NT2/D1 (cell line): ENCODE results near the gene PRKCQ.

Experiments
- DNase-seq: peaks from one replicate; pipeline ENCODE4 v3.0.0-alpha.2; 2011; ENCODE audit warnings: low read depth, low spot score
- H3K27me3 ChIP-seq: 2 replicates; pipeline ENCODE4 v1.6.0; 2011; ENCODE audit warnings: mild to moderate bottlenecking; ENCODE audit not compliant: insufficient read length, insufficient read depth
- H3K36me3 ChIP-seq: 2 replicates; pipeline ENCODE4 v1.6.1; 2011; ENCODE audit warnings: mild to moderate bottlenecking, low read length, mixed read lengths; ENCODE audit not compliant: insufficient read depth, insufficient read length
- H3K4me1 ChIP-seq: 2 replicates; pipeline ENCODE4 v1.5.1; 2011; ENCODE audit not compliant: insufficient read depth, insufficient read length
- H3K4me3 ChIP-seq: 2 replicates; pipeline ENCODE4 v1.5.1; 2011; ENCODE audit warnings: low read depth; ENCODE audit not compliant: insufficient read length
- H3K9ac ChIP-seq: 2 replicates; pipeline ENCODE4 v1.6.0; 2011; ENCODE audit warnings: low read depth; ENCODE audit not compliant: insufficient read length
- H3K9me3 ChIP-seq: 2 replicates; pipeline ENCODE4 v1.5.1; 2011; ENCODE audit warnings: mild to moderate bottlenecking, low read length; ENCODE audit not compliant: insufficient read depth
- SUZ12 ChIP-seq: IDR thresholded peaks from 2 replicates; pipeline ENCODE4 v1.6.1; 2011; ENCODE audit not compliant: insufficient read length, insufficient read depth; ENCODE audit errors: extremely low read depth
- YY1 ChIP-seq: IDR thresholded peaks from 2 replicates; pipeline ENCODE4 v1.6.1; 2011; ENCODE audit not compliant: insufficient read length, insufficient read depth
- ZNF274 ChIP-seq: IDR thresholded peaks from 2 replicates; pipeline ENCODE4 v1.6.1; 2011; ENCODE audit warnings: mild to moderate bottlenecking, low read depth, low read length

The PRKCQ gene

DNA sequence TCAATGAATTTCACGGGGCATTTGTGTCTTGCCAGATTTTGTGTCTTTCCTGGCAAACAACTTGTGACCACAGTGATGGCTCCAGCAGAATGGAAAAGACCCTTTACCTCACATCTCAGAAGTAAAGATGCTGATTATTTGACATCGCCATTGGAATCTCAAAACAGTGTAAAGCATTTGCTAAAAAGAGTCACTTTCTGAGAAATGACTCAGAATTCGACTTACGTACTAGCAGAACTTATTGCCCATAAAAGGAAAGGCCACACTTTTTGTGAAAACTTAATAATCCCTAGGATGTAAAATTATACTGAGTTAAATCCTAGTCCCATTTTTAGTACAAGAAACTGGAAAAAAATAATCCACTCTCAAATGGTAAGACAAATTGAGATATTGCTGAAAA is 35.9 kb upstream of the PRKCQ start:
- DNase-seq = no peak
- Histone ChIP-seq H3K4me1 (no peaks in the 10 kb centered on the region), H3K36me3 (no peaks in the 10 kb centered on the region), H3K4me3 (no peak overlapping the region), H3K27me3 (no peaks in the 10 kb centered on the region), H3K9me3 (no peaks in the 10 kb centered on the region; the same call in 1 of the 2 replicates), H3K9ac (no peak overlapping the region)
- TF ChIP-seq SUZ12 (no peak), ZNF274 (no peak), YY1 (no peak)

DNA sequence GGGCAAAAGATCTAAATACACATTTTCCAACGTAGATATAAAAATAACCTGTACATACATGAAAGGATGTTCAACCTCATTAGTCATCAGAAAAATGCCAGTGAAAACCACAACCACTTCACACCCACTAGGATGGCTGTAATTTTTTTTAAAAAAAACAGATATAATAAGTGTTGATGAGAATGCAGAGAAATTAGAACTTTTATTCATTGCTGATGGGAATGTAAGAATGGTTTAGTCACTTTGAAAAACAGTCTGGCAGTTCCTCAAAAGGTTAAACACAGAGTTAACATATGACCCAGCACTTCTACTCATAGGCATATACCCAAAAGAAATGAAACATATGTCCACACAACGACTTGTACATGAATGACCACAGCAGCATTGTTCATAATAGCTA is 32.3 kb upstream of the PRKCQ start:
- no peaks in the 10 kb centered on the region for H3K36me3 ChIP-seq
- no peaks in the 10 kb centered on the region for H3K27me3 ChIP-seq
- TF ChIP-seq YY1 (no peak), ZNF274 (no peak), SUZ12 (no peak)
- no peak overlapping the region for H3K4me3 ChIP-seq
- H3K4me1 ChIP-seq = no peaks in the 10 kb centered on the region
- H3K9me3 ChIP-seq = peaks cover 13% of the 10 kb centered on the region
- DNase-seq = no peak
- no peak overlapping the region for H3K9ac ChIP-seq

DNA sequence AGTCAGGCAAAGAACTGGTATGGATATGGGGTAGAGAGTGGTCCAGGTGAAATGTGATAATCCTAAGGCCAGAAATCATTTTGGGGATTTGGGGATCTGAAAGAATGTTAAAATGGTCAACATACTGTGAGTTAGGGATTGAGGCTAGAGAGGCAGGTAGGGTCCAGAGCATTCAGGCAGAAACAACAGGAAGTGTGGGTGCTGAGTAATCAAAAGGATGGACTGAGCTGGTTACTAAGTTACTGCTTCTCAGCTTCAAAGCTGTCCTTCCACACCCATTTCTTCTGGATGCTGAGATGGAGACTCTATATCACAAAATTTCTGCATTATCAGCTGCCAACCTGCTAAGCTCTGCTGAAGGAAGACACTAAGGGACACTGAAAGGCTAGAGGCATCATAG is 30.6 kb upstream of the PRKCQ start:
- H3K4me3 ChIP-seq = no peak overlapping the region
- no peak for DNase-seq
- no peaks in the 10 kb centered on the region for H3K4me1 ChIP-seq
- TF ChIP-seq SUZ12 (no peak), YY1 (no peak), ZNF274 (no peak)
- no peak overlapping the region for H3K9ac ChIP-seq
- H3K9me3 ChIP-seq = peaks cover 13% of the 10 kb centered on the region
- no peaks in the 10 kb centered on the region for H3K27me3 ChIP-seq
- no peaks in the 10 kb centered on the region for H3K36me3 ChIP-seq

DNA sequence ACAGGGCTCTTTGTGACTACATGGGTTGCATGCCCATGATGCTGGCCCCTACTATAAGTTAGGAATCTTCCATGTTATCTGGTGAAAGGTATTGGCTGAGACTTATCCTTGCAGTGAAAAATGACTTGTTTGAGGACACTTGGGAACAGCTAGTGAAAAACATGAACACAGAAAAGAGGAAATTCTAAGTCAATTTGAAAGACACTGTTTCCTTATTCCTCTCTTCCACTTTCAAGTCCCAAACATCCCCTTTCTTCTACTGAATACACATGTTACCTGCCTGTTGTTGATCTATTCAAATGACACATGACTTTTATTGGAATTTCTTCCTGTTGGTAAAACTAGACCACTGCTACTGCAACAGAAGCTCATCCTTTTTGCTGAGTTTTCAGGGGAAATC is 29.5 kb upstream of the PRKCQ start:
- Histone ChIP-seq H3K4me3 (no peak overlapping the region), H3K9me3 (peaks cover 13% of the 10 kb centered on the region), H3K27me3 (no peaks in the 10 kb centered on the region), H3K4me1 (no peaks in the 10 kb centered on the region), H3K36me3 (no peaks in the 10 kb centered on the region), H3K9ac (no peak overlapping the region)
- TF ChIP-seq YY1 (no peak), SUZ12 (no peak), ZNF274 (no peak)
- DNase-seq = no peak

DNA sequence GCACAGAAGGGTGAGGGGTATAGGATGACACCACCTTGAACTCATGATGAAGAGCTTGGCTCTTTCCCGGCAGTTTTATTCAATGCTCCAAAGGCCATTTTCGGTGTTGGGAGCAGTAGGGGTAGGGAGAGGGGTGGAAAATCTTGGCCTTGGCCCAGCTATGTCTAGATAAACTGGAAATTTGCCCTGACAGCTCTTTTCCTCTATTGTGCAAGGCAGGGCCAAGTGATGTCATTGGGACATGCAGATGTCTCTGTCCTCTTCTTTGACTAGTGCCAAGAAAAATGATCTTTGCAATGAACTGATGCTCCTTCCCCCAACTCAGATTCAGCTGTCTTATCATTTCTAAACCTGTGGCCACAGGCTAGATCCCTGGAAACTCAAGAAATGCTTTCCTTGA is 27.7 kb upstream of the PRKCQ start:
- peaks cover 2% of the 10 kb centered on the region for H3K4me1 ChIP-seq
- H3K4me3 ChIP-seq = no peak overlapping the region
- H3K36me3 ChIP-seq = no peaks in the 10 kb centered on the region
- peaks cover 13% of the 10 kb centered on the region for H3K9me3 ChIP-seq
- H3K9ac ChIP-seq = no peak overlapping the region
- no peak for DNase-seq
- no peaks in the 10 kb centered on the region for H3K27me3 ChIP-seq
- no peak for TF ChIP-seq ZNF274
- TF ChIP-seq SUZ12 = no peak
- no peak for TF ChIP-seq YY1

DNA sequence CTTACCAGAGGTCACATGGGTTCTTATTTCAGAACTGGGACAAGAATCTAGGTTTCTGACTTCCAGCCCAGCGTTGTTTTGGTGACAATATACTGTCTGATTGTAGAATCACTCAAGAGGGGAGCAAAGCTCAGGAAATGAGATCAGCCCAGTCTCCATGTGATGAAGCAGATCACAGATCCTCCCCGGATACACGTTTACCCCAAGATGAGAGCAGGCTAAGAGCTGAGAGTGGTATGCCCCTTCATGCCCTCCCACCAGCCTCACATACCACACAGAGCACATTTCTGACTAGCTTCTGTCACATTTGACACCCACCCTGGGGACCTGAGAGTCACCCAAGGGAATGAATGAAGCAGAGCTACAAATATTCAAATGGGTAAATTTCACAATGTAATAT is 27.1 kb upstream of the PRKCQ start:
- Histone ChIP-seq H3K4me3 (no peak overlapping the region), H3K27me3 (no peaks in the 10 kb centered on the region), H3K4me1 (peaks cover 2% of the 10 kb centered on the region), H3K9ac (no peak overlapping the region), H3K36me3 (no peaks in the 10 kb centered on the region), H3K9me3 (peaks cover 13% of the 10 kb centered on the region)
- TF ChIP-seq ZNF274 (no peak), SUZ12 (no peak), YY1 (no peak)
- DNase-seq = no peak

DNA sequence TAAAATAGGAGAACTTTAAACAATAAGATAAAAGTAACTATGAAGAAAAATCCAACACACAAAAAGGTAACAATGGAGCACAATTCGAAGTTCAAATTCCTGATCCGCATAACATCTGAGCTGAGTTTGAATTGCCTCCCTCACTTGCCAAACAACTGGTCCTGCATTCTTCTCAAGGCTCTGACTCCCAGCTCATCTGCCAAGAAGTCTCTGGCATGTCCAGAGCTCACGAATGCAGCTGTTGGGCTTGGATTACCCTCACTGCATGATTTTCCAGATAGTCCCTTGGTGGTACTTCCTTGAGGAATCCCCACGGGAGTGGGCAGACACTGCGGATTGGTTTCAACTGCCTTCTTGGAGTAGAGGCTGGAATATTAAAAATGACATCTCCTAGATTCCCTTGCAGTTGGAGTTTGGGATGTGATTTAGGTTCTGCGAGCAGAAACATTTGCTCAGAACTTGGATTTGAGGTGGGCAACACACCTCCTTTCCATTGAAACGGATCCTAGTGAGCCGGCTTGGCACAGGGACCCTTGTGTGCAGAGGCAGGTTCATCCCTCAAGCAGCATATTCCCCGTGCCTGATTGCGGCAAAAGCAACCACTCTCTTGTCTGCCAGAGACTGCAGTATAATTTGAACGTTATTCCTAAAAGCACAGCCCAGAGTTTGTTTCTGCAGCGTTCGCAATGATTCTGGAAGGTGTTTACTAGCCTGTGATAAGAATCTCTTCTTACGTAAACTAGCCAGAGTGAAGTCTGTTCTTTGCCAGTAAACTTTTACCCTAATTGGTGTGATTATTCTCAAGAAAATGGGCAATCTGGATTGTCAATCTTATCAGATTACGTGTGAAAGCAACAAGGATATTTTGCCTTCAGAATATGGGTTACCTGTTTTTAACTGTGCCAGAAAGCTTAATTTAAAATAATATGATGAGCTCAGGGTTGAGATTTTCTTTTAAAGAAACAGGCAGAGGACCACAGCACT is 23.4 kb upstream of the PRKCQ start:
- Histone ChIP-seq H3K9ac (no peak overlapping the region), H3K27me3 (no peaks in the 10 kb centered on the region), H3K36me3 (no peaks in the 10 kb centered on the region), H3K4me3 (no peak overlapping the region), H3K4me1 (peaks cover 2% of the 10 kb centered on the region), H3K9me3 (peaks cover 2% of the 10 kb centered on the region; the same call in 1 of the 2 replicates)
- DNase-seq = no peak
- TF ChIP-seq YY1 (no peak), ZNF274 (no peak), SUZ12 (no peak)
